Neuronal stem cell (in vitro differentiated cells): Measurements from ENCODE around the gene CDK14.

Experiments used
- DNase-seq: peaks from one replicate; pipeline ENCODE4 v3.0.0-alpha.2; 2013; ENCODE audit warnings: low spot score
- H2AFZ ChIP-seq: one replicate; pipeline ENCODE4 v1.6.1; 2013; ENCODE audit warnings: mild to moderate bottlenecking, low read length, inconsistent platforms
- H2AK5ac ChIP-seq: 2 replicates; pipeline ENCODE4 v1.6.1; 2013; ENCODE audit warnings: low read depth, mild to moderate bottlenecking, inconsistent platforms, low read length, moderate library complexity, mixed read lengths
- H2BK120ac ChIP-seq: 2 replicates; pipeline ENCODE4 v1.6.1; 2013; ENCODE audit warnings: low read depth, mild to moderate bottlenecking, inconsistent platforms, low read length, moderate library complexity, mixed read lengths
- H2BK12ac ChIP-seq: one replicate; pipeline ENCODE4 v1.6.1; 2013; ENCODE audit warnings: low read length, inconsistent platforms
- H2BK15ac ChIP-seq: 2 replicates; pipeline ENCODE4 v1.6.1; 2013; ENCODE audit warnings: mild to moderate bottlenecking, low read length, inconsistent platforms, mixed read lengths
- H2BK5ac ChIP-seq: one replicate; pipeline ENCODE4 v1.6.1; 2013; ENCODE audit warnings: inconsistent platforms, mild to moderate bottlenecking, low read length, moderate library complexity
- H3K14ac ChIP-seq: one replicate; pipeline ENCODE4 v1.6.1; 2013; ENCODE audit warnings: low read length, inconsistent platforms
- H3K18ac ChIP-seq: 2 replicates; pipeline ENCODE4 v1.6.1; 2013; ENCODE audit warnings: low read length, inconsistent platforms
- H3K23ac ChIP-seq: 2 replicates; pipeline ENCODE4 v1.6.1; 2013; ENCODE audit warnings: low read depth, mild to moderate bottlenecking, mixed read lengths, low read length, inconsistent platforms; ENCODE audit not compliant: poor library complexity
- H3K27ac ChIP-seq: replicated peaks from 3 replicates; pipeline ENCODE4 v1.5.1; 2013; ENCODE audit warnings: low read length, inconsistent platforms
- H3K27me3 ChIP-seq, 3 experiments: 2 replicates each; pipeline ENCODE4 v1.6.1; 2013; ENCODE audit warnings: low read length in 3 of 3, mild to moderate bottlenecking in 2 of 3, inconsistent platforms in 1 of 3, low read depth in 1 of 3, mixed read lengths in 1 of 3, moderate library complexity in 1 of 3; ENCODE audit not compliant: control insufficient read depth in 3 of 3, insufficient read depth in 3 of 3
- H3K36me3 ChIP-seq, 2 donors: replicated peaks in 1 of 2; 2 replicates each; pipeline ENCODE4 v1.6.1; 2013; ENCODE audit warnings: low read length in 2 of 2; ENCODE audit not compliant: control insufficient read depth in 2 of 2, insufficient read depth in 2 of 2
- H3K4ac ChIP-seq: 2 replicates; pipeline ENCODE4 v1.6.1; 2013; ENCODE audit warnings: inconsistent platforms, mild to moderate bottlenecking, low read length, moderate library complexity
- H3K4me1 ChIP-seq, 2 donors: 1 replicate in 1 of 2; 2 replicates in 1 of 2; pipeline ENCODE4 v1.6.1; 2013; ENCODE audit warnings: low read length in 2 of 2, low read depth in 1 of 2; ENCODE audit not compliant: control insufficient read depth in 2 of 2, insufficient read depth in 1 of 2
- H3K4me2 ChIP-seq: one replicate; pipeline ENCODE4 v1.6.1; 2013; ENCODE audit warnings: mild to moderate bottlenecking, low read length, inconsistent platforms; ENCODE audit not compliant: insufficient read depth, poor library complexity, severe bottlenecking
- H3K4me3 ChIP-seq, 2 donors: 2 replicates each; pipeline ENCODE4 v1.5.1; 2013; ENCODE audit warnings: low read length in 2 of 2, mild to moderate bottlenecking in 2 of 2, inconsistent platforms in 1 of 2, moderate library complexity in 1 of 2
- H3K79me1 ChIP-seq: one replicate; pipeline ENCODE4 v1.6.1; 2013; ENCODE audit warnings: low read depth, mild to moderate bottlenecking, inconsistent platforms, low read length, moderate library complexity
- H3K9ac ChIP-seq: one replicate; pipeline ENCODE4 v1.6.1; 2013; ENCODE audit warnings: mild to moderate bottlenecking, low read depth, low read length, inconsistent platforms; ENCODE audit not compliant: poor library complexity
- H3K9me3 ChIP-seq, 2 donors: replicated peaks in 1 of 2; 2 replicates each; pipeline versions ENCODE3 to v1.6.1; 2013; ENCODE audit warnings: low read length in 2 of 2, mild to moderate bottlenecking in 2 of 2, inconsistent platforms in 1 of 2, low read depth in 1 of 2, mixed read lengths in 1 of 2, moderate library complexity in 1 of 2; ENCODE audit not compliant: control insufficient read depth in 2 of 2, insufficient read depth in 1 of 2
- H4K8ac ChIP-seq: one replicate; pipeline ENCODE4 v1.6.1; 2013; ENCODE audit warnings: low read depth, mild to moderate bottlenecking, inconsistent platforms, low read length, moderate library complexity
- H4K91ac ChIP-seq: one replicate; pipeline ENCODE4 v1.6.1; 2013; ENCODE audit warnings: low read length, low read depth, mild to moderate bottlenecking, inconsistent platforms; ENCODE audit not compliant: poor library complexity
- WGBS, 2 donors: extraction: QIAGEN DNeasy Blood & Tissue Kit; methylation state at CpG; one replicate each; pipeline ENCODE4 v1.1.7; 2013; ENCODE audit warnings: missing lambda C conversion rate in 2 of 2, mixed read lengths in 1 of 2; ENCODE audit not compliant: insufficient read length in 2 of 2, insufficient replicate concordance in 1 of 2; ENCODE audit errors: extremely low coverage in 2 of 2; 5-methylcytosine and 5-hydroxymethylcytosine counted together

The CDK14 gene

DNA sequence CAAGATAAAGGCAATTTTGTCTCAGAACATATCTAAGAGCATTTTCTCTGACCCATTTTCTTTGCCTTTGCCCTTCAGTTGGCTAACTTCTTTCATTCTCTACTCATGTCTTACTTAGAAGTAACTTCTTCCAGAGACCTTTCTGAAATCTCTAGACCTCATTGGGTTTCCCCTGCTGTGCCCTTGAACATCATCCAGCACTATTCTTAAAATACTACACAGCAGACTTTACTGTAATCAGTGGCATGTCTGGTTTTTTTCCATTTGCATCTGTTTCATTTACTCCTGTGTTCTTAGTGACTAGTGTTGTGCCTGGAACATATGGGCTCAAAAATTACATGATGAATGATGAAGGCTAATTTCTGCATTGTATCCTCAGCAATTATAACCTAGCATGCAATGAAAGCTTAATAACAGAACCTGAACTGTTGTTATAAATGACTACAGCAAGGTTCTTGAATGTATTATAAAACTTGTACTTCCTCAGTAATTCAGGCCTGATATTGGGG lies 301.9 kb downstream of the CDK14 start:
- H3K18ac ChIP-seq = no peak overlapping the region
- peaks cover 0 to 13% of the 10 kb centered on the region in 2 donors for H3K36me3 ChIP-seq
- H2AK5ac ChIP-seq = no peak overlapping the region
- H3K4ac ChIP-seq = no peak overlapping the region
- H3K9me3 ChIP-seq = peaks cover 0 to 8% of the 10 kb centered on the region in 2 donors
- H3K23ac ChIP-seq = no peak overlapping the region
- H4K91ac ChIP-seq = no peak overlapping the region
- H2BK15ac ChIP-seq = no peak overlapping the region
- no peak overlapping the region for H3K14ac ChIP-seq
- no peak overlapping the region for H3K4me3 ChIP-seq
- no peak for DNase-seq
- H2AFZ ChIP-seq = no peak overlapping the region
- no peak overlapping the region for H4K8ac ChIP-seq
- no peak overlapping the region for H3K9ac ChIP-seq
- H3K27ac ChIP-seq = no peak overlapping the region
- H3K4me1 ChIP-seq = no peaks in the 10 kb centered on the region
- H2BK12ac ChIP-seq = no peak overlapping the region
- no peak overlapping the region for H2BK5ac ChIP-seq
- no peak overlapping the region for H2BK120ac ChIP-seq
- H3K79me1 ChIP-seq = no peaks in the 10 kb centered on the region
- H3K4me2 ChIP-seq = no peak overlapping the region
- no peaks in the 10 kb centered on the region for H3K27me3 ChIP-seq

DNA sequence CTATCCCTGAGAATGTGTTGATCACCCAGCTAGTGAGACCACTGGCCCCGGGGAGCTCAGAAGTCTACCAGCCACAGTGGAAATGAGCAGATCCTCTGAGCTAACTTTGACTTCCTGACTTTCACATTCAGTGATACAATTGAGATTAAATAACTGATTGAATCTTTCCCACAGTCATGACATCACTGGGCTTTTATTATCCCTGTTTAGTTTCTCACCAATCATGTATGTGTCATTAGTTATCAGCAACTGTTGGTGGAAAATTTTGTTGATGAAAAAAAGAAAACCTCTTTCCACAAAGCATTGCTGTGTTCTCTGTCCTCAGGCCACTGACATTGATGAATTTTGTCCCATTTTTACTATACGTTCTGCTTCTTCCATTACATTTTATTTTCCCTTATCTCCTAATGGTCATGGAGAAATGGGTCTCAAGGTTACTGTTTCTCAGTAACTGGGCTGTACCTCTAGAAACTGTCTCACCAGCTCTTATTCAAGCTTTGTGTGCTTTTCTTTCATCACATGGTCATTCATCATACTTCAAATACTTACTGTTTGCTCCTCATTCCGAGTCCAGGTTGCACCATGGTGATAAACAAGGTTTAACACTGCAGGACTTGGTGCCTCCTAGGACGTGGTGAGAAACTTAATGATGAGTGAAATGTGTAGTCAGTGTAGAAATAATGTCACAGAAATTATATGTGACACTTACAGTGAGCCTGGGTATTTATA lies 304.7 kb downstream of the CDK14 start:
- Histone ChIP-seq H2BK5ac (no peak overlapping the region), H2AK5ac (no peak overlapping the region), H3K4me3 (no peak overlapping the region), H3K9me3 (peaks cover 0 to 8% of the 10 kb centered on the region in 2 donors), H2AFZ (no peak overlapping the region), H3K4me1 (peaks cover 0 to 3% of the 10 kb centered on the region in 2 donors), H3K14ac (no peak overlapping the region), H3K27ac (no peak overlapping the region), H3K79me1 (no peaks in the 10 kb centered on the region), H3K18ac (no peak overlapping the region), H3K4ac (no peak overlapping the region), H2BK12ac (no peak overlapping the region), H4K8ac (no peak overlapping the region), H3K4me2 (no peak overlapping the region), H3K23ac (no peak overlapping the region), H2BK120ac (no peak overlapping the region), H2BK15ac (no peak overlapping the region), H3K27me3 (no peaks in the 10 kb centered on the region), H3K36me3 (peaks cover 0 to 13% of the 10 kb centered on the region in 2 donors), H3K9ac (no peak overlapping the region), H4K91ac (no peak overlapping the region)
- no CpG with 5 or more reads among the region's 4 CpGs for WGBS, 2 donors
- DNase-seq = no peak

DNA sequence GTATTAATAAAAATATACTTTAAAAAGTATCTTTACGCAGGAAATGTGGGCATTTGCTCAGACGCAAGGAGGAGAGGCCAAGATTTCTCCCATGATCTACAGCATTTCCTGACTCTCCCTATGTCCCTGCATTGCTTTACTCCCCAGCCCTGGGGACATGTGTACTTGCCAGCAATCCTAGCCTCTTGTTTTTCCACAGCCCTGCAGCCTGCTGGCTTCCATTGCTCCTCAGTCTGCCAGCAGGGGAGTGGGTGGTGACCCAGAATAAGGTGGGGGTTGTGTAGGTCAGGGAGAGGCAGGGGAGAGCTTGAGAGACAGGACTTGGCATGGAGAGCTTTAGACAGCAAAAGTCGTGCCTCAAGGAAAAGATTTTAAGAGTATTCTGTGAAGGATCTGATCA lies 307.7 kb downstream of the CDK14 start:
- Histone ChIP-seq H3K27ac (no peak overlapping the region), H2BK120ac (no peak overlapping the region)

DNA sequence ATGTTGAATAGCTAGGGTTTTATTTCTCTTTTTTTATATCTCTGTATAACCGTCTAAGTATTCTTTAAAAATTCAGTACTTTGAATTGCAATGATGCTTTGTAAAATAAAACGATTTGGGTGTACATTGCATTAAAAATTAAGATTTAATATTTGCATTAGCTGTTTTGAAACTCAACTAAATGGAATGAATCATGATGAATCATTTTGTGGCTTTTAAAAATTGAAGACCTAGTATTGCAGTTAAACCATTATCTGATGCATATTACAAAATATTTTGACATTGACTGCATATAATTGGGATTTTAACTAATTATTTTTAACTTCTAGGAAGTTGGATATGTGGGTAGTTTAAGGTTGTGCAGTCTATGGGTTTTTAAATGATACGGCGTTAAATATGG lies 314.0 kb downstream of the CDK14 start:
- Histone ChIP-seq H3K9me3 (no peaks in the 10 kb centered on the region), H2BK5ac (no peak overlapping the region)

More for the DNA sequence above, 307.7 kb downstream of the CDK14 start:
- DNase-seq = no peak
- H3K4me1 ChIP-seq = peaks cover 0 to 5% of the 10 kb centered on the region in 2 donors
- H2BK5ac ChIP-seq = no peak overlapping the region
- no peak overlapping the region for H2AK5ac ChIP-seq
- no peak overlapping the region for H2BK15ac ChIP-seq
- no peak overlapping the region for H4K8ac ChIP-seq
- no peaks in the 10 kb centered on the region for H3K27me3 ChIP-seq
- H3K9me3 ChIP-seq = peaks cover 0 to 8% of the 10 kb centered on the region in 2 donors
- H4K91ac ChIP-seq = no peak overlapping the region
- no peak overlapping the region for H3K14ac ChIP-seq
- H3K79me1 ChIP-seq = no peaks in the 10 kb centered on the region
- peak overlapping the region in 1 of 2 donors; percentile 22 for H3K4me3 ChIP-seq
- no peak overlapping the region for H3K9ac ChIP-seq
- H2AFZ ChIP-seq = no peak overlapping the region
- peaks cover 1 to 13% of the 10 kb centered on the region in 2 donors for H3K36me3 ChIP-seq
- H3K18ac ChIP-seq = no peak overlapping the region
- H3K23ac ChIP-seq = no peak overlapping the region
- H3K4me2 ChIP-seq = no peak overlapping the region
- no CpG with 5 or more reads among the region's 3 CpGs for WGBS, 2 donors
- no peak overlapping the region for H3K4ac ChIP-seq
- H2BK12ac ChIP-seq = no peak overlapping the region

More for the DNA sequence above, 314.0 kb downstream of the CDK14 start:
- no peak overlapping the region for H2BK15ac ChIP-seq
- H3K23ac ChIP-seq = no peak overlapping the region
- no peak for DNase-seq
- no peak overlapping the region for H3K14ac ChIP-seq
- no peak overlapping the region for H3K4me3 ChIP-seq
- H4K91ac ChIP-seq = no peak overlapping the region
- peaks cover 0 to 2% of the 10 kb centered on the region in 2 donors for H3K4me1 ChIP-seq
- no peaks in the 10 kb centered on the region for H3K79me1 ChIP-seq
- no peak overlapping the region for H3K27ac ChIP-seq
- no peak overlapping the region for H2AFZ ChIP-seq
- no peak overlapping the region for H3K4me2 ChIP-seq
- H3K27me3 ChIP-seq = no peaks in the 10 kb centered on the region
- no peak overlapping the region for H3K18ac ChIP-seq
- H2BK120ac ChIP-seq = no peak overlapping the region
- H3K36me3 ChIP-seq = peaks cover 0 to 1% of the 10 kb centered on the region in 2 donors
- H3K4ac ChIP-seq = no peak overlapping the region
- 100% methylated on average over 2 of the region's 4 CpGs; no CpG with 5 or more reads in 1 of the 2 donors for WGBS, 2 donors
- H4K8ac ChIP-seq = no peak overlapping the region
- H2BK12ac ChIP-seq = no peak overlapping the region
- H3K9ac ChIP-seq = no peak overlapping the region
- no peak overlapping the region for H2AK5ac ChIP-seq
